Measurements from ENCODE around the gene TSC2. TPM values are rescaled to one million over a fixed set of nuclear protein-coding genes. Genes with fewer than 3 reads are reported as not detected.
A peak's percentile ranks its signal among the peaks of the same experiment; 100 is the strongest.

The TSC2 gene
- 30.7 and 64.1 TPM in 2 replicates for total RNA-seq

DNA sequence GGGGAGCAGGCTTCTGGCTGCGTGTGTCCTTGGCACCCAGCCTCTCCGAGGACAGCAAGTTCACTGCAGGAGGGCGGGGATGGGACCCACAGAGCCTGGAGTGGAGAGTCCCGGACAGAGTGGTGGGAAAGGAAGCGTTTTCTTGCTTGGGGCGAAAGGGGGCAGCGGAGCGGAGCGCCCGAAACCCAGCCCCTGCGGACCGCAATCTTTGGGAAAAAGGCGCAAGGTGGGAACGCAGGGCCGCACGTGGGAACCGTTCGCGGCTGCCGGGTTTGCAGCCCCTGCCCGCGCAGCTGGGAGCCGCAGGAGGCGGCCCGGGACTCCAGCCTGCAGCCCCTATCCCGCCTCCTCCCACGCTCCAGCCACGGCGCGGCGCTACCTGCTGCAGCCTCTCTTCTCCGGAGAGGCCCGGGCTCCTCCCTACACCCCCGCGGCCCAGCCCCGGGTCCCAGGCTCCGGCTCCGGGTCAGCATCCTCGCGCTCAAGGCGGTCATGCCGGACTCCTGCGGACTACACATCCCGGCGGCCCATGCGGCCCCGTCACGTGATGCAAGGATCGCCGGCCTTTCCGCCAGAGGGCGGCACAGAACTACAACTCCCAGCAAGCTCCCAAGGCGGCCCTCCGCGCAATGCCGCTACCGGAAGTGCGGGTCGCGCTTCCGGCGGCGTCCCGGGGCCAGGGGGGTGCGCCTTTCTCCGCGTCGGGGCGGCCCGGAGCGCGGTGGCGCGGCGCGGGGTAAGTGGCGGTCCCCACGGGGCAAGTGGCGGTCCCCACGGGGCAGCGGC lies at the start of gene TSC2, which contains the start of gene NTHL1:
Gene TSC2, plus strand, starts transcription at position 656 of the 786 bp plus-strand sequence. CDS start 631 bp downstream, outside the sequence.
Gene NTHL1, minus strand, starts transcription at position 505 of the 786 bp plus-strand sequence. Its CDS starts 11 bp downstream, at position 494.
- DNase-seq (ENCODE audit: low read depth): peak; percentile 39
- TF ChIP-seq, protein P1, sequence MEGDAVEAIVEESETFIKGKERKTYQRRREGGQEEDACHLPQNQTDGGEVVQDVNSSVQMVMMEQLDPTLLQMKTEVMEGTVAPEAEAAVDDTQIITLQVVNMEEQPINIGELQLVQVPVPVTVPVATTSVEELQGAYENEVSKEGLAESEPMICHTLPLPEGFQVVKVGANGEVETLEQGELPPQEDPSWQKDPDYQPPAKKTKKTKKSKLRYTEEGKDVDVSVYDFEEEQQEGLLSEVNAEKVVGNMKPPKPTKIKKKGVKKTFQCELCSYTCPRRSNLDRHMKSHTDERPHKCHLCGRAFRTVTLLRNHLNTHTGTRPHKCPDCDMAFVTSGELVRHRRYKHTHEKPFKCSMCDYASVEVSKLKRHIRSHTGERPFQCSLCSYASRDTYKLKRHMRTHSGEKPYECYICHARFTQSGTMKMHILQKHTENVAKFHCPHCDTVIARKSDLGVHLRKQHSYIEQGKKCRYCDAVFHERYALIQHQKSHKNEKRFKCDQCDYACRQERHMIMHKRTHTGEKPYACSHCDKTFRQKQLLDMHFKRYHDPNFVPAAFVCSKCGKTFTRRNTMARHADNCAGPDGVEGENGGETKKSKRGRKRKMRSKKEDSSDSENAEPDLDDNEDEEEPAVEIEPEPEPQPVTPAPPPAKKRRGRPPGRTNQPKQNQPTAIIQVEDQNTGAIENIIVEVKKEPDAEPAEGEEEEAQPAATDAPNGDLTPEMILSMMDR (conservative IDR thresholded peaks at IDR 0.05; ENCODE audit: low read depth, low read length): peak; percentile 28
- peak within 1 kb of the TSS; percentile 75 for H3K4me3 ChIP-seq (ENCODE audit: low read depth, low read length)

DNA sequence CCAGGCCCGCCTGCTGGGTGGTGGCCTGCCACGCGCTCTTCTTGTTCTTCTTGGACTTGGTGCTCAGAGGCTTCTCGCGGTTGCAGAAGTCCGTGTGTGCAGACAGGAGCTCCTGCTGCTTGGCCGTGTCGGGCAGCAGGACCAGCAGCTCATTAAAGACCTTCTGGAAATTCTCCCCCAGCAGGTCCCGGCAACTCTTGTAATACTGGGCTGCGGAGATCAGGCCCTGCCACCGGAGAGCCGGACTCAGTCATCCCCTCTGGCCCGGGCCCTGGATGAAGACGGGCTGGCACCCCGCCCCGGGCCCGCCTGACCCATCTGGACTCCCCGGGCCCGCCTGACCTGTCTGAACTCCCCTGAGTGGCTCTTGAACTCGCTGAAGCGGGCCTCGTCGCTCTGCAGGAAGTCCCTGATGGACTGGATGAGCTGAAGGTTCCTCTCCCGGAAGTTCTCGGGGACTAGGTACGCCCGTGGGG lies 49.4 kb upstream of the TSC2 start:
- TF ChIP-seq, protein P1 (conservative IDR thresholded peaks at IDR 0.05; ENCODE audit: low read depth, low read length): no peak
- no peak overlapping the region for H3K4me3 ChIP-seq (ENCODE audit: low read depth, low read length)
- no peak for DNase-seq (ENCODE audit: low read depth)

DNA sequence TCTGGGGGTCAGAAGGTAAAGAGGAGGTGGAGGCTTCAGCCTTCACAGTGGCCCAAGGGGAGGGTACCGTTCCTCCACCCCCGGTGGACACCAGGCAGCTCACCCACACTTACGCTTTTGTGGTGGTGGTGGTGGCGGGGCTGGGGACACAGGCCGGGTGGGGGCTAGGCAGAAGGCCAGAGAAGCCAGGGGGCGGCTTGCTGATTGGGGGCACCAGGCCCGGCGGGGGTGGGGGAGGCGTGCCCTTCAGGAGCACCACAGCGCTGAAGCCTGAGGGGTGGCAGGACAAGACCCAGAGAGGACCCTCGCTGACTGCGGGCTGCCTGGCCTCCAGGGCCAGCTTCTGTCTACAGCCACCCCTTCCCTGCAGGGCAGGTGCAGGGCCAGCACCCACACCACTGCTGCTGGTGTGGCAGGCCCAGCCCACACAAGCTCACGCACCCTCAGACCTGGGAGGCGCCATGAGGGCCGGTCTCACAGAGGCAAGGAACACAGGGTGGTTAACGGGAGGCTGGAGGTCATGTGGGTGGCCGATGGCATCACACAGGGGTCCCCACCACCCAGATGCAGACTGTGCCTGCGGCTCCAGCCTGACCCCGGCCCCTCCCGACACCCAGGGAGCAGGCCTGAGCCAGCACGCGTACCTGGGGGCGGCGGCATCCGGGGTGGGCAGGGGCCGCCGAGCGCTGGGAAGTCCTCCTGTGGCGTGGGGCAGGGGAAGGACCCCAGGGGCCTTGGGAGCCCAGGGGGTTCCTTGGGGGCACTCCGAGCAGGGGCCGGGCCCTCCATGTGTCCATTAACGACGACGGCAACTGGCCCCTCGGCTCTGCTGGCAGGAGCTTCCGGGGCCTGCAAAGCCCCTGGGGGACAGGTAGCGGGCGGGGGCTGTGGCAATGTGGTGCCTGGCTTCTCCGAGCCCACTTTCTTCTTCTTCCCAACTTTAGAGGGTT lies 48.7 kb upstream of the TSC2 start:
- H3K4me3 ChIP-seq (ENCODE audit: low read depth, low read length): no peak overlapping the region
- DNase-seq (ENCODE audit: low read depth): no peak
- TF ChIP-seq, protein P1 (conservative IDR thresholded peaks at IDR 0.05; ENCODE audit: low read depth, low read length): no peak

DNA sequence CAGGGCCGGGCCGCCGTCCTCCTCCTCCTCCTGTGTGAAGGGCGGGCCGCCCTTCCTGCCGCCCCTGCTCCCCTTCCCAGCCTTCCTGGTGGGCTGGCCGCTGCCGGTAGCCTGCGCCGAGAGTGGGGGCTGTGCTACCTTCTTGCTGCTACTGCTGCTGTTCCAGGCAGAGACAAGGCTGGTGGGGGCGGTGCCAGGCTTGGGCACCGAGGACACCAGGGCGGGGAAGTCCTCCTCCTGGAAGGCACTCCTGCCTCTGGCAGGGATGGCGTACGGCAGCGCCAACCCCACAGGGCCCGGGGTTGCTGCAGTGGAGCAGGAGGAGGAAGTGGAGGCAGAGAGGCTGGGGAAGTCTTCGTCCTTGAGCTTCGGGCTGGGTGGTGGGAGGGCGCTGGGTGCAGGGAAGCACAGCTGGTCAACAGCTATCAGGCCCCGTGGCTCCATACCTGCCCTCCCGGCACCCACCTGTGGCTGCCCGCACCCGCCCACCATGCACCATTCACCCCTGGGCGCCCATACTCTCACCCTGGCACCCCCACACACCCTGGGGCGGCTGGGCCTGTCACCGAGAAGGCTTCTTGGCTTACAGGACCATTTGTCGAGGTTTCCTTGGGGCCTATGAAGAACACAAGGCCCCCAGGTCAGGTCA lies 47.8 kb upstream of the TSC2 start:
- TF ChIP-seq, protein P1 (conservative IDR thresholded peaks at IDR 0.05; ENCODE audit: low read depth, low read length): no peak
- no peak for DNase-seq (ENCODE audit: low read depth)
- H3K4me3 ChIP-seq (ENCODE audit: low read depth, low read length): no peak overlapping the region

DNA sequence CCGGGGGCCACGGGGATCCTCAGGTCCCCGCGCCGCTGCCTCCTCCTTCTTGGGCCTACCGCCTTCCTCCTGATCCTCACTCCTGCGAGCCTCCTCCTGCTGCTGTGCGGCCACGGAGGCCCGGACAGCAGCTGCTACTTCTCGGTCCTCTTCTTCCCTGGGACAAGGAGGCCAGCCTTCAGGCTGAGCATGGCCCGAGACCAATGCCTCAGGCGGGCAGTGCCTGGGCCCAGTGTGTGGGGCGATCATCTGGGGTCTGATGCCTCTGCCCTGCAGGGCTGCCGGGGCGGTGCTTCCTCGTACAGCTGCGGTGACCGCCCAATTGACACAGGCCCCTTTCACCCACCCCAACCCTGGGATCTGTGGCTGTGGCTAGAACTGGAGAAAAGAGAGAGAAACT lies 46.8 kb upstream of the TSC2 start:
- DNase-seq (ENCODE audit: low read depth): no peak
- no peak overlapping the region for H3K4me3 ChIP-seq (ENCODE audit: low read depth, low read length)
- TF ChIP-seq, protein P1 (conservative IDR thresholded peaks at IDR 0.05; ENCODE audit: low read depth, low read length): no peak

Measured in epithelial cell of proximal tubule (primary cell).